Measurements from ENCODE around the gene SNRPN. TPM values are rescaled to one million over a fixed set of nuclear protein-coding genes. Genes with fewer than 3 reads are reported as not detected.

Gene SNRPN
- total and polyA plus RNA-seq, 9 donors: 109 to 223 (median 152) TPM

GRCh38 chr15:24977686-24978085 lies 22.9 kb downstream of the SNRPN start:
- intact Hi-C loops (cut with DNase I): no loop called here
- TF ChIP-seq EP300 (IDR thresholded peaks at IDR 0.05) (no peak), POLR2A (IDR thresholded peaks at IDR 0.05) (no peak), CTCF (IDR thresholded peaks at IDR 0.05) (no peak)
- DNase-seq: no peak

GRCh38 chr15:24985224-24985623 lies 30.4 kb downstream of the SNRPN start:
- no peaks in the 10 kb centered on the region for H3K36me3 ChIP-seq
- 91 to 96% (median 92%) methylated on average over 7 of the region's 7 CpGs for WGBS, 3 donors
- no peak overlapping the region for H3K27ac ChIP-seq
- no peak overlapping the region for H3K4me3 ChIP-seq
- H3K4me1 ChIP-seq (ENCODE audit: insufficient read depth): no peaks in the 10 kb centered on the region
- intact Hi-C loops (cut with DNase I): no loop called here
- no peaks in the 10 kb centered on the region for H3K27me3 ChIP-seq
- DNase-seq: no peak
- peaks cover 0 to 41% of the 10 kb centered on the region in 2 donors for H3K9me3 ChIP-seq
- TF ChIP-seq CTCF (IDR thresholded peaks at IDR 0.05): no peak
- TF ChIP-seq POLR2A (IDR thresholded peaks at IDR 0.05): no peak
- no peak for TF ChIP-seq EP300 (IDR thresholded peaks at IDR 0.05)

More at GRCh38 chr15:24977686-24978085, 22.9 kb downstream of the SNRPN start:
- H3K9me3 ChIP-seq: peaks cover 0 to 59% of the 10 kb centered on the region in 2 donors
- H3K4me3 ChIP-seq: no peak overlapping the region
- no peaks in the 10 kb centered on the region for H3K27me3 ChIP-seq
- H3K4me1 ChIP-seq (ENCODE audit: insufficient read depth): no peaks in the 10 kb centered on the region
- H3K27ac ChIP-seq: no peak overlapping the region
- 89 to 93% (median 89%) methylated on average over 9 of the region's 9 CpGs for WGBS, 3 donors
- H3K36me3 ChIP-seq: no peaks in the 10 kb centered on the region

GRCh38 chr15:24986653-24987052 lies 31.9 kb downstream of the SNRPN start:
- TF ChIP-seq EP300 (IDR thresholded peaks at IDR 0.05) (no peak), CTCF (IDR thresholded peaks at IDR 0.05) (no peak), POLR2A (IDR thresholded peaks at IDR 0.05) (no peak)
- WGBS, 3 donors: 85 to 92% (median 88%) methylated on average over 6 of the region's 6 CpGs

GRCh38 chr15:25019434-25019833 lies 64.6 kb downstream of the SNRPN start:
- Histone ChIP-seq H3K4me3 (no peak overlapping the region), H3K9me3 (peaks cover 0 to 14% of the 10 kb centered on the region in 2 donors), H3K27me3 (no peaks in the 10 kb centered on the region), H3K27ac (no peak overlapping the region), H3K4me1 (ENCODE audit: insufficient read depth) (no peaks in the 10 kb centered on the region), H3K36me3 (no peaks in the 10 kb centered on the region)
- intact Hi-C loops (cut with DNase I): no loop called here
- DNase-seq: no peak
- 59 to 60% (median 59%) methylated on average over 1 of the region's 1 CpG for WGBS, 3 donors
- TF ChIP-seq EP300 (IDR thresholded peaks at IDR 0.05) (no peak), CTCF (IDR thresholded peaks at IDR 0.05) (no peak), POLR2A (IDR thresholded peaks at IDR 0.05) (no peak)

More at GRCh38 chr15:24986653-24987052, 31.9 kb downstream of the SNRPN start:
- peaks cover 0 to 33% of the 10 kb centered on the region in 2 donors for H3K9me3 ChIP-seq
- no peak overlapping the region for H3K4me3 ChIP-seq
- no peaks in the 10 kb centered on the region for H3K4me1 ChIP-seq (ENCODE audit: insufficient read depth)
- intact Hi-C loops (cut with DNase I): no loop called here
- no peaks in the 10 kb centered on the region for H3K27me3 ChIP-seq
- no peak overlapping the region for H3K27ac ChIP-seq
- no peaks in the 10 kb centered on the region for H3K36me3 ChIP-seq
- no peak for DNase-seq
